Spleen (tissue), 7 donors: ENCODE measurements around the gene SLC7A8.

Experiments
- CTCF ChIP-seq, 11 experiments: fragments of 200-600 bp in 7 of 11; fragments of 450-650 bp in 4 of 11; sonication (generic) in 4 of 11; IDR thresholded peaks in 8 of 11; conservative IDR thresholded peaks in 3 of 11; 1 replicate in 7 of 11; 2 replicates in 4 of 11; pipeline versions ENCODE4 v1.4.0 to v1.8.0; 2016 to 2021; ENCODE audit warnings: antibody characterized with exemption in 11 of 11, inconsistent platforms in 4 of 11, mild to moderate bottlenecking in 1 of 11
- POLR2A ChIP-seq, 3 donors: fragments of 450-650 bp; IDR thresholded peaks; one replicate each; pipeline ENCODE4 v1.5.1; 2017; ENCODE audit warnings: antibody characterized with exemption in 3 of 3, mild to moderate bottlenecking in 1 of 3
- POLR2AphosphoS5 ChIP-seq, 3 donors: sonication (generic); formaldehyde crosslinking; IDR thresholded peaks; one replicate each; pipeline ENCODE4 v1.5.1; 2017; ENCODE audit warnings: antibody characterized with exemption in 3 of 3
- donor health status: DM: no; HTN: no; CAD: no; lungs with moderate emphysema.
- donor health status: DM: no; HTN: no; CAD: no.
- donor health status: DM: no; HTN: no; CAD: no.

DNA sequence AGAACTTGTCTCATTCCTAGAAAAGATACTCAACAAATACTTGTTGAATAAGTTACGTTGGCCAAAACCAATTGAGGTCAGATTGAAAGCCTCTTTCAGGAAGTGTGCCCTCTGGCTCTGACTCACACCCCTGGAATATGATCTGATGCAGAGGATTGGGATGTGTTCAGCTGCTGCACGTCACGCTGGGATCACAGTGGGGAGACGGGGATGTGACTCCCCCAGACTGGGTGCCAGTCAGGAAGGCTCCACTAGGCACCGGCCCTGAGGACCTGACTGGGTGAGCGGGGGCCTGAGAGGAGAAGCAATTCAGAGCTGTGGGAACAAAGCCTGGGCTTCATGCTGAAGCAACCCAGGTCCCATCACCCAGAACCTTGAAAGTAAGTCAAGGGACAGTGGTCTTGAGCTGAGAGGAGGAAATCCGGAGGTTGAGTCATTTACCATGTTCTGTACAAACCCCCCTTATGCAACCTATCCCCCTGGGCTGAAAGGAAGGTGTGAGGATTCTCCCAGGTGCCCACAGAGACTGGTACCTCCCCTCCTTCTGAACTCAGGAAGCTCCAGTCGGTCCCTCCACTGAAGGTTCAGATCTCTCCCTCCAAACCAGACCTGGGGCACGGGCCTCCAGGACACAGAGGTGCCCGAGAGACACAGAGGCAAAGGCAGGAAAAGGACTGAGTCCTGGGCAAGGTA, 68.3 kb downstream of the SLC7A8 start:
- no peak for TF ChIP-seq POLR2A (IDR thresholded peaks at IDR 0.05)
- no peak for TF ChIP-seq CTCF (IDR thresholded peaks at IDR 0.05 in 8 of 11, conservative IDR thresholded peaks at IDR 0.05 in 3 of 11)
- no peak for TF ChIP-seq POLR2AphosphoS5 (IDR thresholded peaks at IDR 0.05)
